K562 (cell line): Measurements from ENCODE around the gene SUMF2. TPM values are rescaled to one million over a fixed set of nuclear protein-coding genes. Genes with fewer than 3 reads are reported as not detected.

ENCODE experiments used
- ATAC-seq: fragments of 200-7000 bp; cut with Tn5 transposase; 3 replicates; pipeline ENCODE4 v1.9.1; 2020; ENCODE audit warnings: moderate library complexity
- BruUV-seq: library from RNA; stranded (reverse); fragments of 400-500 nt; replicated peaks from 2 replicates; lab custom pipeline; 2021; lab: Mats Ljungman, UMichigan
- CTCF ChIA-PET: fragments of 300-600 bp; formaldehyde crosslinking; extraction: SDS; loops from one replicate; lab custom pipeline; 2021; ENCODE audit warnings: low intra/inter-chr PET ratio; lab: Yijun Ruan, JAX
- POLR2A ChIA-PET: fragments of 300-600, 350-650 bp; sonication (Branson Sonifier 250); formaldehyde crosslinking; extraction: SDS; loops from one replicate; lab custom pipeline; 2021; ENCODE audit warnings: antibody characterized with exemption, inconsistent platforms; lab: Yijun Ruan, JAX
- DNase-seq, 4 experiments: peaks; one replicate each; pipeline versions ENCODE4 v3.0.0 to v3.0.0-alpha.2; 2011 to 2018; ENCODE audit warnings: low spot score in 3 of 4, mixed read lengths in 3 of 4; ENCODE audit errors: extremely low read depth in 1 of 4
- FAIRE-seq: peaks from 2 replicates; lab custom pipeline; 2011; peaks lifted over from hg19 to GRCh38; lab: Jason Lieb, UNC
- H2AFZ ChIP-seq: 2 replicates; pipeline ENCODE4 v1.6.0; 2011; ENCODE audit warnings: low read depth, low read length, control low read depth, inconsistent platforms
- H3K27ac ChIP-seq: fragments of 200-600 bp; 3 replicates; pipeline ENCODE4 v1.8.0; 2011; ENCODE audit warnings: low read depth, mild to moderate bottlenecking, control low read depth, inconsistent platforms, low read length, moderate library complexity, mixed read lengths; ENCODE audit errors: extremely low read depth
- H3K27me3 ChIP-seq, 2 experiments: fragments of 300-600 bp in 1 of 2; 2 replicates in 1 of 2; 3 replicates in 1 of 2; pipeline versions ENCODE4 v1.6.0 to v1.8.0; 2011; ENCODE audit warnings: inconsistent platforms in 2 of 2, low read length in 2 of 2, mild to moderate bottlenecking in 1 of 2, mixed read lengths in 1 of 2, moderate library complexity in 1 of 2; ENCODE audit not compliant: control insufficient read depth in 2 of 2, insufficient read depth in 2 of 2
- H3K36me3 ChIP-seq: fragments of 300-600 bp; 3 replicates; pipeline ENCODE4 v1.8.0; 2011; ENCODE audit warnings: mild to moderate bottlenecking, low read length, inconsistent platforms; ENCODE audit not compliant: control insufficient read depth, insufficient read depth
- H3K4me1 ChIP-seq, 2 experiments: fragments of 200-600 bp in 1 of 2; replicated peaks in 1 of 2; 2 replicates in 1 of 2; 3 replicates in 1 of 2; pipeline versions ENCODE4 v1.5.1 to v1.8.0; 2011; ENCODE audit warnings: inconsistent platforms in 2 of 2, low read length in 2 of 2, mild to moderate bottlenecking in 1 of 2, mixed read lengths in 1 of 2, moderate library complexity in 1 of 2; ENCODE audit not compliant: control insufficient read depth in 2 of 2, insufficient read depth in 2 of 2
- H3K4me2 ChIP-seq: 2 replicates; pipeline ENCODE4 v1.6.1; 2011; ENCODE audit warnings: low read length, control low read depth, inconsistent platforms, mixed read lengths; ENCODE audit not compliant: insufficient read depth
- H3K4me3 ChIP-seq: fragments of 200-600 bp; sonication (generic), shearing (Covaris generic); 2 replicates; pipeline ENCODE4 v1.5.1; 2016; ENCODE audit warnings: control low read depth, inconsistent platforms
- H3K79me2 ChIP-seq: fragments of 200-600 bp; 3 replicates; pipeline ENCODE4 v1.8.0; 2011; ENCODE audit warnings: low read length, inconsistent platforms; ENCODE audit not compliant: control insufficient read depth, insufficient read depth
- H3K9ac ChIP-seq, 2 experiments: 2 replicates each; pipeline versions ENCODE4 v1.6.0 to v1.6.1; 2011; ENCODE audit warnings: low read depth in 2 of 2, low read length in 2 of 2, control low read depth in 1 of 2, inconsistent platforms in 1 of 2, mild to moderate bottlenecking in 1 of 2, mixed read lengths in 1 of 2; ENCODE audit not compliant: insufficient read depth in 1 of 2
- H3K9me1 ChIP-seq: one replicate; pipeline ENCODE4 v1.6.0; 2011; ENCODE audit warnings: inconsistent platforms, mild to moderate bottlenecking, low read length, moderate library complexity; ENCODE audit not compliant: control insufficient read depth, insufficient read depth
- H3K9me3 ChIP-seq: replicated peaks from 2 replicates; pipeline ENCODE4 v1.5.1; 2011; ENCODE audit warnings: low read depth, low read length, inconsistent platforms; ENCODE audit not compliant: control insufficient read depth, insufficient read depth
- H4K20me1 ChIP-seq: replicated peaks from 2 replicates; pipeline ENCODE4 v1.6.1; 2011; ENCODE audit warnings: low read length, inconsistent platforms, mixed read lengths; ENCODE audit not compliant: control insufficient read depth, insufficient read depth
- CBX1 ChIP-seq: sonication (generic); IDR thresholded peaks from 2 replicates; pipeline ENCODE4 v1.6.1; 2016; ENCODE audit warnings: antibody characterized with exemption, low read depth, mild to moderate bottlenecking
- GABPA ChIP-seq: fragments of 200-800 bp; sonication (Bioruptor generic); conservative IDR thresholded peaks from 2 replicates; pipeline ENCODE4 v1.6.1; 2016; ENCODE audit warnings: low read depth, missing genetic modification characterization, missing compliant biosample characterization
- HDAC6 ChIP-seq: IDR thresholded peaks from 2 replicates; pipeline ENCODE4 v1.6.1; 2012; ENCODE audit warnings: low read depth, mild to moderate bottlenecking, control low read depth, inconsistent platforms, low read length, moderate library complexity
- HES1 ChIP-seq: fragments of 450-650 bp; IDR thresholded peaks from 2 replicates; pipeline ENCODE4 v1.6.1; 2016; ENCODE audit warnings: low read depth, mild to moderate bottlenecking, moderate library complexity
- MEIS2 ChIP-seq: fragments of 450-650 bp; IDR thresholded peaks from 2 replicates; pipeline ENCODE4 v1.6.1; 2014; ENCODE audit warnings: mild to moderate bottlenecking; ENCODE audit not compliant: partially characterized antibody
- PHB ChIP-seq: fragments of 250-450 bp; sonication (Bioruptor Pico); IDR thresholded peaks from 2 replicates; pipeline ENCODE4 v1.5.0; 2021
- PKNOX1 ChIP-seq: fragments of 450-650 bp; IDR thresholded peaks from 2 replicates; pipeline ENCODE4 v1.6.1; 2016
- TGIF2 ChIP-seq: sonication (generic); formaldehyde crosslinking; IDR thresholded peaks from 2 replicates; pipeline ENCODE4 v1.8.1; 2022; ENCODE audit warnings: mild to moderate bottlenecking, missing genetic modification reagents, moderate library complexity
- TRIM24 ChIP-seq, 2 experiments: fragments of 450-650 bp; IDR thresholded peaks; 2 replicates each; pipeline ENCODE4 v1.6.1; 2016
- YBX1 ChIP-seq: fragments of 450-650 bp; IDR thresholded peaks from 2 replicates; pipeline ENCODE4 v1.7.1; 2016; ENCODE audit warnings: mild to moderate bottlenecking
- ZNF134 ChIP-seq: fragments of 250-450 bp; sonication (Bioruptor Pico); conservative IDR thresholded peaks from 2 replicates; pipeline ENCODE4 v1.4.0; 2020
- ZNF140 ChIP-seq: fragments of 250-450 bp; sonication (Bioruptor Pico); IDR thresholded peaks from 2 replicates; pipeline ENCODE4 v1.8.0; 2021; ENCODE audit warnings: moderate library complexity, mild to moderate bottlenecking, inconsistent platforms
- ZNF174 ChIP-seq: fragments of 250-450 bp; sonication (Bioruptor Pico); IDR thresholded peaks from 2 replicates; pipeline ENCODE4 v1.4.0; 2020; ENCODE audit warnings: mild to moderate bottlenecking
- ZNF282 ChIP-seq: sonication (generic); formaldehyde crosslinking; IDR thresholded peaks from 2 replicates; pipeline ENCODE4 v1.8.1; 2023; ENCODE audit warnings: missing genetic modification reagents
- WGBS: fragments of 100-300 bp; shearing (Covaris generic); methylation state at CpG from one replicate; pipeline ENCODE4 v1.1.6; 2016; ENCODE audit warnings: low coverage, mixed read lengths; ENCODE audit not compliant: insufficient coverage; ENCODE audit errors: missing lambda C conversion rate; 5-methylcytosine and 5-hydroxymethylcytosine counted together
- in situ Hi-C: fragments of 300-500 bp; cut with MboI; formaldehyde crosslinking; loops from 4 replicates; pipeline ENCODE4 v1.15.0; 2018; ENCODE audit warnings: inconsistent platforms, mixed read lengths
- intact Hi-C: fragments of 100-400 bp; cut with micrococcal nuclease; formaldehyde crosslinking; loops from 2 replicates; pipeline ENCODE4 v1.14.2; 2022
- polyA plus RNA-seq, 8 experiments: library from polyadenylated mRNA; depleted of rRNA in 4 of 8; stranded (reverse) in 5 of 8; unstranded in 3 of 8; fragments of >200 nt; fragmentation: Nextera tagmentation in 2 of 8; fragmentation: Illumina TruSeq in 1 of 8; extraction: Ambion mirVana in 2 of 8; extraction: Trizol in 1 of 8; gene quantifications; 2 replicates each; pipeline versions ENCODE4 v1.2.1 to v1.2.3, GENCODE V29; 2011 to 2014; ENCODE audit warnings: inconsistent platforms in 1 of 8, missing spikeins in 1 of 8
- total RNA-seq, 7 experiments: library from RNA; depleted of rRNA in 6 of 7; stranded (reverse); fragments of >200 nt in 6 of 7; fragmentation: Illumina TruSeq in 2 of 7; extraction: Trizol in 2 of 7; gene quantifications; 2 replicates each; pipeline versions ENCODE4 v1.2.1 to v1.2.3, GENCODE V29; 2011 to 2021; ENCODE audit warnings: low replicate concordance in 1 of 7
- TF ChIP-seq, protein P1 (sequence below): IDR thresholded peaks from 3 replicates; pipeline ENCODE4 v1.6.1; 2011; ENCODE audit warnings: borderline replicate concordance, mild to moderate bottlenecking, moderate library complexity; ENCODE audit not compliant: insufficient read length; ENCODE audit errors: extremely low read depth

The SUMF2 gene
- total and polyA plus RNA-seq, 9 of the 15 experiments (the other 6 are each of a cell fraction or from before 2014, with no cell fraction given), result 39.0 to 113 (median 67.7) TPM

DNA sequence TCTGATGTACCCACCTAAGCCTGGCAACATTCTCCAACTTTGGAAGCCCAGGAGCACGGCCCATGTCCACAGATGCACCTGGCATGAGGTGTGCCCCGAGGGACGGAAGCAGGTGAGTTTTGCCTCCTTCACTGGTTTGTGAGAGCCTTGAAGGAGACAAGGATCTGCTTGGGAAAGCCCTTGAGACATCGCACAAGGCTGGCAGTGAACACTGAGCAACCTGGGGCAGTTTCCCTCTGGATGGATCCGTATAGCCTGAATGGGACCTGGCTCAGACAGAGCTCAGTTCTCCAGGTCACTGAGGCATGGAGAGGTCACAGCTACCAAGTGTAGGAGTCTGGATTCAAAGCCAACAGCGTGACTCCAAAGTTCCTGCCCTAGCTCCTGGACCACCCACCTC is 60.9 kb downstream of the SUMF2 start (continued):
- no peak for TF ChIP-seq GABPA
- no peak for TF ChIP-seq ZNF140
- TF ChIP-seq PKNOX1, result no peak
- TF ChIP-seq YBX1, result no peak
- no peak for TF ChIP-seq HES1
- no peak for TF ChIP-seq ZNF174 (CRISPR knock-in tag)

DNA sequence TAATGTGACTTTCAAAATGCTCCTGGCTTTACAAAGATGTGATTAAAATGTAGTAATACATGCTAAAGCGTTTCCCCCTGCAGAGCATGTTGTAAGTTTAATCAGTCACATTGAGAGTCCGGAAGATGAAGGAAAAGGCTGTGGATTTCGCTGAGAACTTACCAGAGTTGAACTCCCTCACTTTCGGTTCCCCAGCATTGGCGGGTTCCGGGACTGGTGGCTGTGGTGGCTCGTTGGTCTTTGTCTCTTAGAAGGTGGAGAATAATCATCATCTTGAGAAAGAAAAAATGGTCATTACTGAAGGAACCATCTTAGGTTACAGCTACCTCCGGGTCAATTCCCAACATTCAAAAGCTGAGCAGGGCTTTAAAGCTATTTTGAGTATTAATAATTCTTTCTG is 61.7 kb downstream of the SUMF2 start:
- no peak for TF ChIP-seq PHB (CRISPR knock-in tag)
- no peak for TF ChIP-seq ZNF134
- no peak for TF ChIP-seq TGIF2 (CRISPR knock-in tag)
- TF ChIP-seq, protein P1, sequence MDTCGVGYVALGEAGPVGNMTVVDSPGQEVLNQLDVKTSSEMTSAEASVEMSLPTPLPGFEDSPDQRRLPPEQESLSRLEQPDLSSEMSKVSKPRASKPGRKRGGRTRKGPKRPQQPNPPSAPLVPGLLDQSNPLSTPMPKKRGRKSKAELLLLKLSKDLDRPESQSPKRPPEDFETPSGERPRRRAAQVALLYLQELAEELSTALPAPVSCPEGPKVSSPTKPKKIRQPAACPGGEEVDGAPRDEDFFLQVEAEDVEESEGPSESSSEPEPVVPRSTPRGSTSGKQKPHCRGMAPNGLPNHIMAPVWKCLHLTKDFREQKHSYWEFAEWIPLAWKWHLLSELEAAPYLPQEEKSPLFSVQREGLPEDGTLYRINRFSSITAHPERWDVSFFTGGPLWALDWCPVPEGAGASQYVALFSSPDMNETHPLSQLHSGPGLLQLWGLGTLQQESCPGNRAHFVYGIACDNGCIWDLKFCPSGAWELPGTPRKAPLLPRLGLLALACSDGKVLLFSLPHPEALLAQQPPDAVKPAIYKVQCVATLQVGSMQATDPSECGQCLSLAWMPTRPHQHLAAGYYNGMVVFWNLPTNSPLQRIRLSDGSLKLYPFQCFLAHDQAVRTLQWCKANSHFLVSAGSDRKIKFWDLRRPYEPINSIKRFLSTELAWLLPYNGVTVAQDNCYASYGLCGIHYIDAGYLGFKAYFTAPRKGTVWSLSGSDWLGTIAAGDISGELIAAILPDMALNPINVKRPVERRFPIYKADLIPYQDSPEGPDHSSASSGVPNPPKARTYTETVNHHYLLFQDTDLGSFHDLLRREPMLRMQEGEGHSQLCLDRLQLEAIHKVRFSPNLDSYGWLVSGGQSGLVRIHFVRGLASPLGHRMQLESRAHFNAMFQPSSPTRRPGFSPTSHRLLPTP, result no peak
- TF ChIP-seq HDAC6, result no peak
- no peak for TF ChIP-seq TRIM24 (IDR thresholded peaks at IDR 0.05)
- TF ChIP-seq MEIS2, result no peak
- no peak for TF ChIP-seq CBX1
- TF ChIP-seq ZNF282 (CRISPR knock-in tag), result no peak
- TF ChIP-seq, all 486 proteins: peak for 0
- ChIA-PET CTCF (no interaction called here), POLR2A (interaction anchor here (0.7 kb wide), 1 partner anchor 27 kb away, joined by 4 read pairs; no protein-coding TSS in a partner anchor)
- Histone ChIP-seq H3K9me3 (no peaks in the 10 kb centered on the region), H3K36me3 (no peaks in the 10 kb centered on the region), H3K9me1 (no peaks in the 10 kb centered on the region), H3K27me3 (no peaks in the 10 kb centered on the region), H3K9ac (no peak overlapping the region), H3K27ac (no peak overlapping the region), H3K4me2 (peak overlapping the region; percentile 33; the same call in 1 of the 2 replicates), H3K79me2 (no peaks in the 10 kb centered on the region), H3K4me1 (no peaks in the 10 kb centered on the region; a peak in 1 of 5 replicates), H2AFZ (peak overlapping the region; percentile 88), H4K20me1 (no peaks in the 10 kb centered on the region), H3K4me3 (no peak overlapping the region)
- FAIRE-seq, result no peak
- WGBS, result 5% methylated on average over 8 of the region's 8 CpGs
- in situ Hi-C loops (no loop called here), intact Hi-C loops (no loop called here)
- BruUV-seq, result no TSS peak
- peak in 1 of 4 experiments; percentile 20 for DNase-seq
- ATAC-seq, result no peak
